ENCODE results near the gene MAP6.

MAP6 gene

GRCh38 chr11:75665126-75665525 is 3.7 kb downstream of the MAP6 start:
- no peak for DNase-seq

GRCh38 chr11:75664389-75664788 is 4.4 kb downstream of the MAP6 start:
- DNase-seq, result no peak

DNA sequence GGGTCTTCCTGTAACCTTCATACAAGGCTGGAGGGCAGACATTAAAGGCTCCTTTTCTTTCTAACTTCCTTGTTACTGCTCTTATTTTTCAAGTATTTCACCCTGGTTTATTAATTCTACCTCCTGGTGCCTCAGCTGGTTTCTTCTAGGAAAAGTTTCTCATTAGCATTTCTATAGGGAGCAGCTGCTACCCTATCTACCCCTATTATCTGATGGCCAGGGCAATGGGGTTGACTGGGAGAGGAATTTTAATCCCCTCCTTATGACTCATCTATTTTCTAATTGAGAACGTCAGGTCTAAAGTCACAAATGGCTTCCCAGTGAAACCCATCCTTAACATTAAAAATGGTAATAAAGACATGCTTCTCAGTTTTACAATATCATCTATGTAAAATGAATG is 5.0 kb downstream of the MAP6 start:
- DNase-seq, result no peak

- no peak for DNase-seq
Observed at GRCh38 chr11:75659836-75660235, 9.0 kb downstream of the MAP6 start.

DNA sequence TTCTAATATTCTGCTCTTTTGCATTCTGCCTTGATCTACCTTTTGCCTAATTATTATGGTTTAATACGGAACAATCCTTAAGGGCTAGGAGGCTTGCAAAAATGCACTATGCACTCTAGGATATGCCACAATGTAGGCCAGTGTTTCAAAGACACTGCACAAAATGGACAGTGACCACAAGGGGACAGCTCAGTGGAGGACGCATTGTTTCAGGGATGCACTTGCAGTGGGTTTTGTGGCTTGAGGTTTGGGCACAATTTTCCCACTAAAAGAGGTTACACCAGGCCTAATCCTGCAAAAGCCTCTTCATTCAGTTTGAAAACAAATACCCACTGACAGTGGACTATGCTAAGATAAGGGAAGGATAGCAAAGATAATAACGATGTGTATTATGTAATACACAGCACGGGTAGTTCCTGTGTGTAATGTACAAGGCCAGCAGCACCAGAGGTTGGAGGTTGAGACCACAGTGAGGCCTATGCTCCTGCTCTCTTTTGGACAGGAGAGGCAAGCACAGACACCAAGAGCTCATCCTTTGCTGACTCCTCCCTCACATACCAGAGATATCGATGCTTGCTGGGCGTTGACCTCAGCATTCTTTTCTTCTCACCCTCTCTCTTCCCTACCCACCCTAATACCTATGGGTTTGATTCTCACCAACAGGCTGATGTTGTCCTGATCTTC is 12.7 kb downstream of the MAP6 start:
- DNase-seq, result no peak

DNA sequence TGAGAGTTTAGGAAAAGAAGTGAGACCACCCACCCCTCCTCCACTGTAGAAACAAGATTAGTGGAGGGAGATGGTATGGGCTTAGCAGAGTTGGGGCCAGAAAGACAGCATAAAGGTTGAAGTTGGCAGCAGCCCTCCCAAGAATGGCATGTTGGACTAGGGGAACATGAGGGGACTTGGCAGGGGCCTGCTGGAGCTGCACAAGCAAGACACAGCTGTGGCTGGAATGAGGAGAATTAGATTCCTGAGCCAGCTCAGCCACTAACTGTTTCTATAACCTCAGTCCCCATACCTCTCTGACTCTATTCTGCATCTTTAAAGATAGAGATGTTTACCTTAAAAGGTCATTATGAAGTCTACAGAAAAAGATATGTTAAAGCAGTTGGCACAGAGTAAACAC is 13.2 kb downstream of the MAP6 start:
- DNase-seq, result no peak

DNA sequence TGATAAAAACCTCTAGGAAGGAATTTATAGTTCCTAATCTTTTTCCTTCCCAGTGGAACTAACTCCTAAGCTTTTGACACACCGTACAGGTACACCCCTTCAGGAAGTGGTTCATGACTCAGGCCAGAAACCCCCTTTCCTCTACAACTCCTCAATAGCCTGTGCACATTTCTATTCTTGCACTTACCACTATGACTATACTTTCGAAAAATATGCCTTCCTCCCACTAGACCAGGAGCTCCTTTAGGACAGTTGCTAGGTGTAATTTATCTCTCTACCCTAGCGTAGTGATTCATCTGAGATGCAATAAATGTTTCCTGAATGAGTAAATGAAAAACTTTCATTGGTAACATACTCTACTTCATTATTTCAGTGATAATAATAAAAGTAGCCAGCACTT is 14.5 kb downstream of the MAP6 start:
- no peak for DNase-seq

GRCh38 chr11:75653532-75653931 is 15.3 kb downstream of the MAP6 start:
- no peak for DNase-seq

DNA sequence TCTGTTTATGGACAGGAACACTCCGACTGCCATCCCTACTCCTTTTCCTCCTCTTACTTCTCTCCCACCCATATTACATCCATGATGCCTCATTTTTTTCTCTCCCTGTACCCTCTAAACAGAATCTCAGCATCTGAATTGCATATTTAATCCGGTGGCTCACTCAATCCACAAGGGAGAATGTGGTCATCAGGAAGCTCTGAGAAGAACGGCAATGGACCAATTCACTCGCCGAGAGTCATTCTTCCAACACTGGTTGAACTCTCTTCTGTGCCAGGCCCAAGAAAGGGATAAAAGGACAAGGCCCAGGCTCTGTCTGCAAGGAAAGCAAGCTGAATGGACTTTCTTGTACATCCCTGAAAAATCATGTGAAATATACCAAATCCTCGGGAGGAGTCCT is 15.9 kb downstream of the MAP6 start:
- no peak for DNase-seq

- no peak for DNase-seq
Observed at GRCh38 chr11:75651218-75651617, 17.6 kb downstream of the MAP6 start.

DNA sequence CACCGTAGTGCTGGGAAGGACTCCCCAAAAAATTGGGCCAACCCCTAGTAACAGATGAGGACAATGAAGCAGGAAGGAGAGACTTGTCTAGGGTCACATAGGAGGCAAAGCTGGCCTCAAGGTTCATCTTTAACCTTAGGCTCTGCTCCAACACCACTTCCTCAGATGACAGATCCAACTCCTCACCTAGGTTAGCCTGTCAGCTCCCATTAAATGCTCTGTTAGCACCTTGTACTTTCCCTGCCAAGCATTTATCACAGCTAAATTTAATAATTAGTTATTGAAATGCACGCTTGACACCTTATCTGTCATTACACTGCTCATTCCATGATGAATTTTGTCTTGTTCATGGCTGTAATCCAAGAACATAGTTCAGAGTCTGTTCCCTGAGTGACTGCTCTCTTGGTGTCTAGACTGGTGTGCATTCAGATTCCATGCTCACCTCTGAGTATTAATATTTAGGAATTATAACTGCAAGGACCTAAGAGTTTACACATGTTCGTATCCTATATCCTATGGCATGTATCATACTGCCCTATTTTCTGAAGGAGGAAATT is 18.6 kb downstream of the MAP6 start:
- no peak for DNase-seq

- no peak for DNase-seq
Observed at GRCh38 chr11:75644946-75645345, 23.9 kb downstream of the MAP6 start.

DNA sequence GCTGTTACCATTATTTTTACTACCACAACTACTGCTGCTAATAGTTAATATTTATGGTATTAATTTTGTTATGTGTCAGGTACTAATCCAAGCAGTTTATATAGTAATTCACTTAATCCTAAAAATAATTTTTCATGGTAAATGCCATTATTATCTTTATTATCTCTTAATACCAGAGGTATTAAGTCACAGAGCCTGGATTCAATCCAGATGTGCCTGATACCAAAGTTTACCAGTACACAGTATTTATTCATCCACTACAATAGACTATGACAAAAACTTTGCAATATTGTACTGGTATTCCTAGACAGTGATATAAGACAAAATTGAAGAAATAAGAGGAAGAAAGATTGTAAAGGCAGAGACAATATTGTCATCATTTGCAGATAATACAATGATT is 24.5 kb downstream of the MAP6 start:
- DNase-seq, result no peak

DNA sequence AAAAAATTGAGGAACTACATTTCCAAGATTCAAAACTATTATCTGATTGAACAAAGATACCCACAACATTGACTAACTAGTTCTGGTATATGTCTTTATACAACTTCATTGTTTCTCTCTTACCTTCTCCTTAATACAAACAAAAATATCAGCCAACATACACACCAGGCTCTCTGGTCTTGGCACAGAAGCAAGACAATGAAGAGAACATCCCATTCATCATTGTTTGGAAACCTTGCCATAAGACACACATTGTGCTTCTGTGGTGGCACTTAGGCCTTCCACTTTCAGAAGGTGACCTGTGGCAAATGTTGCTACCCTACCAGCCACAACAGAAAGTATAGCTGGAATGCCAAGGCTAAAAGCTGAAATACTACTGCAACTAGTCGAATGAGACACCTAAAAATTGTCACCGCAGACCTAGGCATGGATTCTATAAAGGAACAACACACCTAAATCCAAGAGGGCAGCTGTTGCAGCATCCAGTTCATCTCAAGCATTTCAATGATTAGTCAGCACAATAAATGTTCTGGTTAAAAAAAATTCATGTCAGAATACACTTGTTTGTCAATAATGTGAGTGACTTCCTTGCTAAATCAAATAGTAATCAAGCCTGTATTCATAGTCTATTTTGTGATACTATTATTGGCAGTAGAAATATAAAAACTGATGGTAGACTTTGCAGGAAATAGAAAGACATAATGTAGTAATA is 26.3 kb downstream of the MAP6 start:
- no peak for DNase-seq

DNA sequence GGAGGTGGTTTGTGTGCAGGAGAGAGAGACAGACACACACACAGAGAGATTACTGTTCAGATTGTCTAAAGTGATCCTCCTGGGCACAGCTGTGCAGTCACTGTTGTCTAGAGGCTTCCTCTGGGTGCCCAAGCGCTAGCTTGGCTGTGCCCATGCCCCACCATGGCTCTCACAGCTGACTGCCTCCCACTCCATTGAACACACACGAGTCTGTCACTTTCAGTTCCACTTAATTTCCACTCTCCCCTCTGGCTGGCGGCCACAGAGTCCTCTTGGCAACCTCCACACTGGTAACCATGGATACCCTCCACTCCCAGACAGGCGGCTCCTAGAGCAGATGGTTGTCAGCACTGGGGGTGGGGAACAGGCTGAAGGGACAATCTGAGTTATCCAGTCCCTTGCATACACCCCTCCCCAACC is 29.1 kb downstream of the MAP6 start:
- peak; percentile 99 for DNase-seq

GRCh38 chr11:75637998-75638397 is 30.8 kb downstream of the MAP6 start:
- DNase-seq, result no peak

DNA sequence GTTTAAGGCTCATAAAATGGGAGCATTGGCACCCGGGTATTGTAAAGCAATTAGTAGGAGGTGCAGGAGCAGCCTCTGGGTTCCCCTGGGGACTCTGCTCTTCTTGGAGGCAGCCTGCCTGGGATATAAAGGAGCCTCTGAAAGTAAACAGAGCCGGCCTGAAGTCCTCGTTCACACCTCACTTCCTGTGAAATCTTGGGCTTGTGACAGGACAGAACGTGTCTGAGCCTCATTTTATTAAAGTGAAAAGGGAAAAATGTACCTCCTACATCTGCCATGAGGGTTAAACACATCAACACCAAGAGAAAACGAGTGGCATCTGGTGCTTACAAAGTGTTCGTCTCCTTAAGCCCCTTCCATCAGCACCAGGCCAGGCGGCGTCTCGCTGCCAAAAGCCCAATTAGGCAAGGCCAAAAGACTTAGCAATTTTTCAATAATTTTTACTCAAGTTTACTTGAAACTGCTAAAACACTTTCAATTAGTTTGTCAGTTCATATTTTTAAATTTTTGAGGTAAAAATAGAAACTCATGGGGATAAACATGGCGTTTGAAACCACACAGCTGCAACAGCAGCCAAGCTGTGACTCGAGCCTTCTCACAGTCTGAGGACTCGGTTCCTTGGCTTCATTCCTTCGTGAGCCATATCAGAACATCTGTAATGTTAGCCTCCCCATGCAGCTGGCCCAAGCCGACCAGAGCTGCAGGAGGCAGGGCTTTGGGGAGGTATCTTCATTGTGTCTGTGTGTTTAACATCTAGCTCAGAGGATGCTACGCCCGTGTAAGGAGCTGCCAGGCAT is 33.6 kb downstream of the MAP6 start:
- peak; percentile 87 for DNase-seq

GRCh38 chr11:75633409-75634066 is 35.3 kb downstream of the MAP6 start:
- DNase-seq, result no peak

DNA sequence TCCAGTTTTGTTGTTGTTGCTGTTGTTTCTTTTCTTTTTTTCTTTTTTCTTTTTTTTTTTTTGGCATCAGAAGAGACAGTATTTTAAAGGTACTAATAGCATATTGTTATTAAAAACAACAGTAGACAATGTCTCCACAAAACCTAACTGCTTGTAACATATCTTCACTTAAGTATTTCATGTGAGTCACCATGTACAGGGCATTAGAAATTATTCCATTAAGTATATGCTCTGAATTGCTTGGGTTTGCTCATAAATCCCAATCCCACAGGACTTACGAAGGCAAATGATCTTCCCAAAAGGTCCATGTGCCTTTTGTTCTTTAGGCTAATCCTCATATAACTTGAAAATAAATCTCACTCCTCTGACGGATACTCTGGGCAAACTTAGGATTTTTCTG is 35.9 kb downstream of the MAP6 start:
- DNase-seq, result no peak

DNA sequence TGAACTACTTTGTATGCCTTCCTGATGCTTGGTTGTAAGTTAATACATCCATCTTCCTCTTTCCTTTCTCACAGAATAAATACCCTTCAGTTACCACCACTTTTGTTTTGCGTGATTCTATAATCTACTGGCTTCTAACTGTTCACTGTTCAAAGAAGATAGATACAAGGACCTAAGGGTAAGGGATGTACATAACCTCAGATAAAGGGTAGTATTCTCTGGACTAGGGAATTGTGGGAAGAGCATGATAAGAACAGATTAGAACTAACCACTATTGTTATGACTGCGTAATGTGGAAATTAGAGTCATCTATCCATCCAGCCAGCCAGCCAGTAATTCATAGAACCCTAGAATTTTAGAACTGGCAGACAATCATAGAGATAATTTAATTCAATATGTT is 36.4 kb downstream of the MAP6 start:
- DNase-seq, result no peak

DNA sequence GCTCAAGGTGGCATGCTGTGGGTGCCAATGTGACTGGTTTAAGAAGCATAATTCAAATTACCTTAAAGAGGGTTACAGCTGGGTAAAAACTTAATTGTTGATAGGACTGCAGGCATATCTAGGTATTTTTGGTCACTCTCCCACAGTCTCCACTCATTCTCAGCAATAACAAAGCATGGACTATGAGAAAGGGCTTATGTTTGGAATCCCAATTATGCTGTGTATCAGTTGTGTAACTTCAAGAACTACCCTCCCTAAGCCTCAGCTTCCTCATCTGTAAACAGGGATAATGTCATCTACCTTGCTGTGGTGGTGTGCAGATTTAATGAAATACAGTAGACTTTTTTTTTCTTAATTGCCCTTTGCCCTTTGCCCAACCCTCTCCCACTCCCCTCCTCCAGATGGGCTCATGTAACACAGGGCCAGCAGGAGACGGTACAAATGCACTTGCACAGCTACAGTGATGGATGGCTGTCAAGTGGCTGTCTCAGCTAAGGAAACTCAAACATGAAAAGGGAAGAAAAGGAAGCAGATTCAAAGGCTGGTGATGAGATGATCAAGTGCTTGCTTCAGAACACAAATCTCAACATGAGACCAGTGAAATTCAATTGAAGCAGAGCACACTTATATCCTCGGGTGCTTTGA is 37.6 kb downstream of the MAP6 start:
- no peak for DNase-seq

DNA sequence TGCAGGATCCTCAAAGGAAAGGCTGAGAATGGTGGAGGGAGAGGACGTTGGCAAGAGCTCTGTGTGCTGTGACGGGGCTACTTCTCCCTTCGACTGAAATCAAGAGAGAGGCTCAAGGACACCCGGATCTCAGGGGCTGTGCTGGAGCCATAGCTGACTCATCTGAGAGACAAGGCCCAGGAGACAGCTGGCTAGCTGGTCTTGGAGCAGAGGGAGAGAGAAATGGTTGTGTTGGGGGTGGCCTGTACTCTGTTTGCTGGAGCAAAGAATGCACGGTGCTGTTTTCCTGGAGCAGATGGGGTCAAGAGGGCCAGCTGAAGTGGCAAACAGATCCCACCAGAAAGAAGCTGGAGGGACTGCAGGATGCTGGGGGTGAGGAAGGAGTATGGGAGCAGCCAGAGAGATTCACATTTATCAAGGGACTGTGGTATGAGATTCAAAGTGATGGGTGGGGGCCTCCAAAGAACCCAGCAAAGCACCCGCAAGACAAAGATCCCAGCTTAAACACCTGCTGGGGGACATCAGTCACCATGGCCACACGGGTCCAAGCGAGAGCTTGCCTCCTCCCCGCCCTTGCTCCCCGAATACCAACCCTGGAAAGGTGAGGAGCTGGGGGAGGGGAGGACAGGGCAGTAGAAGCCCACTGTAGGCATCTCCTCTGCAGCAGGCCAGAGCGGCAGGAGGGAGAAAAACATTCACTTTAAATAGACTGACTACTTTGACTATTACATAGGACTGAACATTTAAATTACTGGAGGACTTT is 40.8 kb downstream of the MAP6 start:
- no peak for DNase-seq
